CD4-positive, alpha-beta T cell (primary cell): ENCODE measurements around the gene UNC5B. TPM values are rescaled to one million over a fixed set of nuclear protein-coding genes. Genes with fewer than 3 reads are reported as not detected.

Experiments
- ATAC-seq: fragments of 200-7000 bp; cut with Tn5 transposase; one replicate; pipeline ENCODE4 v1.10.0; 2022; ENCODE audit warnings: mild to moderate bottlenecking; ENCODE audit not compliant: poor library complexity
- CTCF ChIA-PET: fragments of 350-600 bp; sonication (Branson Sonifier 250); formaldehyde crosslinking; loops from one replicate; lab custom pipeline; 2021; ENCODE audit warnings: antibody characterized with exemption, inconsistent platforms; lab: Charles Lee
- POLR2A ChIA-PET: fragments of 350-600 bp; sonication (Branson Sonifier 250); formaldehyde crosslinking; loops from one replicate; lab custom pipeline; 2021; ENCODE audit warnings: antibody characterized with exemption, inconsistent platforms; lab: Charles Lee
- DNase-seq, 14 experiments: peaks; one replicate each; pipeline ENCODE4 v3.0.0-alpha.2; 2013 to 2020; ENCODE audit warnings: mixed read lengths in 2 of 14
- H3K27ac ChIP-seq, 2 donors: one replicate each; pipeline versions ENCODE4 v1.5.1 to v1.7.0; 2013; ENCODE audit warnings: low read length in 2 of 2, low read depth in 1 of 2, mild to moderate bottlenecking in 1 of 2
- H3K27me3 ChIP-seq, 2 experiments: 1 replicate in 1 of 2; 2 replicates in 1 of 2; pipeline versions ENCODE4 v1.6.1 to v1.7.0; 2013; ENCODE audit warnings: low read length in 2 of 2, control low read depth in 1 of 2, mild to moderate bottlenecking in 1 of 2, moderate library complexity in 1 of 2; ENCODE audit not compliant: insufficient read depth in 2 of 2, control insufficient read depth in 1 of 2
- H3K36me3 ChIP-seq: one replicate; pipeline ENCODE4 v1.6.1; 2013; ENCODE audit warnings: low read length, control low read depth; ENCODE audit not compliant: insufficient read depth
- H3K4me1 ChIP-seq: one replicate; pipeline ENCODE4 v1.6.1; 2013; ENCODE audit warnings: low read length, control low read depth; ENCODE audit not compliant: insufficient read depth
- H3K4me3 ChIP-seq: one replicate; pipeline ENCODE4 v1.5.1; 2013; ENCODE audit warnings: mild to moderate bottlenecking, low read length, moderate library complexity
- H3K9me3 ChIP-seq, 2 experiments: 1 replicate in 1 of 2; 2 replicates in 1 of 2; pipeline versions ENCODE4 v1.6.1 to v1.7.0; 2013; ENCODE audit warnings: low read length in 2 of 2, mild to moderate bottlenecking in 2 of 2, control low read depth in 1 of 2, moderate library complexity in 1 of 2; ENCODE audit not compliant: control insufficient read depth in 1 of 2, insufficient read depth in 1 of 2
- H3K27ac Mint-ChIP-seq: one replicate; pipeline ENCODE4 v1.8.0; 2020; ENCODE audit warnings: mixed read lengths
- H3K27me3 Mint-ChIP-seq: one replicate; pipeline ENCODE4 v1.8.0; 2021; ENCODE audit warnings: mixed read lengths
- H3K36me3 Mint-ChIP-seq: one replicate; pipeline ENCODE4 v1.8.0; 2021; ENCODE audit warnings: low read depth, mixed read lengths
- H3K4me1 Mint-ChIP-seq: one replicate; pipeline ENCODE4 v1.8.0; 2021; ENCODE audit warnings: low read depth, mixed read lengths
- H3K4me3 Mint-ChIP-seq: one replicate; pipeline ENCODE4 v1.8.0; 2020; ENCODE audit warnings: mild to moderate bottlenecking, mixed read lengths
- H3K9me3 Mint-ChIP-seq: one replicate; pipeline ENCODE4 v1.8.0; 2020; ENCODE audit warnings: mixed read lengths
- CTCF ChIP-seq: fragments of 200-600 bp; IDR thresholded peaks from one replicate; pipeline ENCODE4 v1.8.0; 2022; ENCODE audit warnings: antibody characterized with exemption, mild to moderate bottlenecking
- intact Hi-C, 2 experiments: fragments of 100-400 bp; cut with DNase I in 1 of 2; cut with micrococcal nuclease in 1 of 2; formaldehyde crosslinking; loops; one replicate each; pipeline versions ENCODE4 v1.15.1 to v1.9.0; 2023 to 2025; cut with DNase I, micrococcal nuclease
- total RNA-seq, 174 experiments: library from RNA in 2 of 174; stranded (reverse) in 2 of 174; gene quantifications; one replicate each; pipeline ENCODE4 v1.2.3 and lab custom pipeline; 2021 to 2026

UNC5B gene
- total RNA-seq, 2 experiments from 2014 or later: 0.03 TPM; not detected in 1

GRCh38 chr10:71265201-71265575, 52.8 kb downstream of the UNC5B start:
- Mint-ChIP-seq H3K9me3 (no peaks in the 10 kb centered on the region), H3K27me3 (no peaks in the 10 kb centered on the region), H3K4me1 (no peaks in the 10 kb centered on the region), H3K4me3 (no peak overlapping the region), H3K36me3 (no peaks in the 10 kb centered on the region), H3K27ac (no peak overlapping the region)
- ChIA-PET CTCF (no interaction called here), POLR2A (no interaction called here)
- ATAC-seq: no peak
- no peak for TF ChIP-seq CTCF
- Histone ChIP-seq H3K27me3 (no peaks in the 10 kb centered on the region), H3K4me3 (no peak overlapping the region), H3K4me1 (no peaks in the 10 kb centered on the region), H3K27ac (no peak overlapping the region), H3K9me3 (no peaks in the 10 kb centered on the region), H3K36me3 (no peaks in the 10 kb centered on the region)
- intact Hi-C loops: no loop called here
- no peak for DNase-seq

GRCh38 chr10:71265618-71266146, 53.3 kb downstream of the UNC5B start:
- no peaks in the 10 kb centered on the region for H3K36me3 ChIP-seq
- no peaks in the 10 kb centered on the region for H3K36me3 Mint-ChIP-seq
- H3K27me3 Mint-ChIP-seq: no peaks in the 10 kb centered on the region
- H3K27me3 ChIP-seq: no peaks in the 10 kb centered on the region
- no peak for ATAC-seq
- no peak overlapping the region for H3K27ac ChIP-seq
- intact Hi-C loops: no loop called here
- H3K4me1 ChIP-seq: no peaks in the 10 kb centered on the region
- ChIA-PET CTCF (no interaction called here), POLR2A (no interaction called here)
- TF ChIP-seq CTCF: no peak
- H3K4me1 Mint-ChIP-seq: no peaks in the 10 kb centered on the region
- H3K4me3 ChIP-seq: no peak overlapping the region
- no peak overlapping the region for H3K27ac Mint-ChIP-seq
- DNase-seq: no peak
- no peaks in the 10 kb centered on the region for H3K9me3 ChIP-seq
- no peaks in the 10 kb centered on the region for H3K9me3 Mint-ChIP-seq
- H3K4me3 Mint-ChIP-seq: no peak overlapping the region

- ChIA-PET POLR2A (no interaction called here), CTCF (no interaction called here)
- Histone ChIP-seq H3K9me3 (no peaks in the 10 kb centered on the region), H3K36me3 (no peaks in the 10 kb centered on the region), H3K27me3 (no peaks in the 10 kb centered on the region), H3K4me3 (no peak overlapping the region), H3K4me1 (no peaks in the 10 kb centered on the region), H3K27ac (no peak overlapping the region)
- ATAC-seq (no peak), DNase-seq (no peak)
- H3K9me3 Mint-ChIP-seq: no peaks in the 10 kb centered on the region
- H3K27ac Mint-ChIP-seq: no peak overlapping the region
- H3K36me3 Mint-ChIP-seq: no peaks in the 10 kb centered on the region
- H3K27me3 Mint-ChIP-seq: no peaks in the 10 kb centered on the region
- intact Hi-C loops: no loop called here
- no peak overlapping the region for H3K4me3 Mint-ChIP-seq
- no peak for TF ChIP-seq CTCF
- no peaks in the 10 kb centered on the region for H3K4me1 Mint-ChIP-seq
Measured at GRCh38 chr10:71266147-71266917, 54.0 kb downstream of the UNC5B start.
